Mucosa of descending colon (tissue), 3 donors: Measurements from ENCODE around the gene NR3C1. TPM values are rescaled to one million over a fixed set of nuclear protein-coding genes. Genes with fewer than 3 reads are reported as not detected.

Experiments used
- ATAC-seq: fragments of 200-7000 bp; cut with Tn5 transposase; one replicate; pipeline ENCODE4 v1.9.1; 2020; ENCODE audit warnings: mild to moderate bottlenecking, moderate library complexity
- DNase-seq, 3 donors: peaks; one replicate each; pipeline ENCODE4 v3.0.0-alpha.2; 2020
- H3K36me3 ChIP-seq: fragments of 200-600 bp; one replicate; pipeline ENCODE4 v1.8.0; 2021; ENCODE audit warnings: low read depth, mild to moderate bottlenecking
- H3K4me1 ChIP-seq: fragments of 200-600 bp; one replicate; pipeline ENCODE4 v1.8.0; 2021; ENCODE audit warnings: low read depth, mild to moderate bottlenecking
- H3K4me3 ChIP-seq: fragments of 200-600 bp; one replicate; pipeline ENCODE4 v1.8.0; 2021; ENCODE audit warnings: mild to moderate bottlenecking
- H3K9me3 ChIP-seq: fragments of 200-600 bp; one replicate; pipeline ENCODE4 v1.8.0; 2021; ENCODE audit warnings: mild to moderate bottlenecking
- intact Hi-C, 2 donors: fragments of 100-400 bp; cut with DNase I in 1 of 2; cut with micrococcal nuclease in 1 of 2; formaldehyde crosslinking; loops; one replicate each; pipeline versions ENCODE4 v1.11.0 to v1.11.1; 2022; cut with DNase I, micrococcal nuclease
- total RNA-seq, 3 donors: library from RNA; stranded (reverse); fragmentation: NEBNext Ultra II Directional in 2 of 3; extraction: Animal tissue kit (Norgen Biotek cat#: 25700) in 2 of 3; gene quantifications; one replicate each; pipeline versions ENCODE4 v1.2.1 to v1.2.4, GENCODE V29; 2021 to 2023
- TF ChIP-seq, protein P1 (sequence below): fragments of 200-600 bp; IDR thresholded peaks from one replicate; pipeline ENCODE4 v1.8.0; 2022; ENCODE audit warnings: antibody characterized with exemption, mild to moderate bottlenecking
- donor health status: DM: no; HTN: no; CAD: no; lungs with moderate emphysema.
- donor health status: DM: no; HTN: no; CAD: no.
- donor health status: DM: no; HTN: yes; CAD: no.

Gene NR3C1
- total RNA-seq, 3 donors from 2014 or later: 25.6 to 59.0 (median 27.7) TPM

DNA sequence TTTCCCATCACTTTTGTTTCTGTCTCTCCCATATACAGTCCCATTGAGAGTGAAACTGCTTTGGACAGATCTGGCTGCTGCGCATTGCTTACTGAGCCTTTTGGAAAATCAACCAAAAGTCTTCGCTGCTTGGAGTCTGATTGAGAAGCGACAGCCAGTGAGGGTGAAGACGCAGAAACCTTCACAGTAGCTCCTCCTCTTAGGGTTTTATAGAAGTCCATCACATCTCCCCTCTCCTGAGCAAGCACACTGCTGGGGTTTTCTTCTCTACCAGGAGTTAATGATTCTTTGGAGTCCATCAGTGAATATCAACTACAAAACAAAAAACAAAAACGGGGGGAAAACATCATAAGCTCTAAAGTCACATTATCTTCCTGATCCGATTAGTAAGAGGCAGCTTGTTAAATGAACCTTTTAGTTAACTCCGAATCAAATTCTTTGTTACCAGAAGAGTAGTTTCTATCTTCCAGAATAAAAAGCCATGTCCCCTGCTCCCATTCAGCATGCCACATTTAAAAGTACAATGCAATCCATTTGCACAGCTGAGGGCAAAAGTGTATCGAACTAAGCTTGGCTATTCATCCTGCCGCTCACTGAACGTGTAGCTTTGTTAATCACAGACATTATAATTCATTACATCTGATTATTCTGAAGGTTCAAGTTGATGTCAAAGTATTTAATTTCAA lies 2.8 kb downstream of the NR3C1 start:
- Histone ChIP-seq H3K4me1 (peaks cover 14% of the 10 kb centered on the region), H3K4me3 (no peak overlapping the region), H3K36me3 (no peaks in the 10 kb centered on the region), H3K9me3 (no peaks in the 10 kb centered on the region)
- intact Hi-C loops: loop anchor here (10.0 kb wide), 2 partner anchors 424 to 476 kb away; no protein-coding TSS in a partner anchor
- DNase-seq (no peak), ATAC-seq (no peak)
- TF ChIP-seq, protein P1, sequence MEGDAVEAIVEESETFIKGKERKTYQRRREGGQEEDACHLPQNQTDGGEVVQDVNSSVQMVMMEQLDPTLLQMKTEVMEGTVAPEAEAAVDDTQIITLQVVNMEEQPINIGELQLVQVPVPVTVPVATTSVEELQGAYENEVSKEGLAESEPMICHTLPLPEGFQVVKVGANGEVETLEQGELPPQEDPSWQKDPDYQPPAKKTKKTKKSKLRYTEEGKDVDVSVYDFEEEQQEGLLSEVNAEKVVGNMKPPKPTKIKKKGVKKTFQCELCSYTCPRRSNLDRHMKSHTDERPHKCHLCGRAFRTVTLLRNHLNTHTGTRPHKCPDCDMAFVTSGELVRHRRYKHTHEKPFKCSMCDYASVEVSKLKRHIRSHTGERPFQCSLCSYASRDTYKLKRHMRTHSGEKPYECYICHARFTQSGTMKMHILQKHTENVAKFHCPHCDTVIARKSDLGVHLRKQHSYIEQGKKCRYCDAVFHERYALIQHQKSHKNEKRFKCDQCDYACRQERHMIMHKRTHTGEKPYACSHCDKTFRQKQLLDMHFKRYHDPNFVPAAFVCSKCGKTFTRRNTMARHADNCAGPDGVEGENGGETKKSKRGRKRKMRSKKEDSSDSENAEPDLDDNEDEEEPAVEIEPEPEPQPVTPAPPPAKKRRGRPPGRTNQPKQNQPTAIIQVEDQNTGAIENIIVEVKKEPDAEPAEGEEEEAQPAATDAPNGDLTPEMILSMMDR: no peak

DNA sequence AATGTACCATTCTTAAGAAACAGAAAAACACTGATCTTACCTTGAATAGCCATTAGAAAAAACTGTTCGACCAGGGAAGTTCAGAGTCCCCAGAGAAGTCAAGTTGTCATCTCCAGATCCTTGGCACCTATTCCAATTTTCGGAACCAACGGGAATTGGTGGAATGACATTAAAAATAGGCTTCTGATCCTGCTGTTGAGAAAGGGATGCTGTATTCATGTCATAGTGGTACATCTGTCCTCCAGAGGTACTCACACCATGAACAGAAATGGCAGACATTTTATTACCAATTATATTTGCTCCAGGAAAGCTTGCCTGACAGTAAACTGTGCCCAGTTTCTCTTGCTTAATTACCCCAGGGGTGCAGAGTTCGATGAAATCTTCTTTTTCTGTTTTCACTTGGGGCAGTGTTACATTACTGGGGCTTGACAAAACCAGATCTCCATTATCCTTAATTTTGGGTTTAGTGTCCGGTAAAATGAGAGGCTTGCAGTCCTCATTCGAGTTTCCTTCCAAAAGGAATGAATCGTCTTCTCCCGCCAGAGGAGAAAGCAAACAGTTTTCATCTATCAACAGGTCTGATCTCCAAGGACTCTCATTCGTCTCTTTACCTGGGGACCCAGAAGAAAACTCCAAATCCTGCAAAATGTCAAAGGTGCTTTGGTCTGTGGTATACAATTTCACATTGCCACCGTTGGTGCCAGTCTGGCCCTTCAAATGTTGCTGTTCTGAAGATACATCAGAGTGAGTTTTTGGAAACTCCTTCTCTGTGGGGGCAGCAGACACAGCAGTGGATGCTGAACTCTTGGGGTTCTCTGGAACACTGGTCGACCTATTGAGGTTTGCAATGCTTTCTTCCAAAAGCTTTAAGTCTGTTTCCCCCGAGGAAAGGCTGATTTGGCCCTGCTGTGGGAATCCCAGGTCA lies 3.6 kb downstream of the NR3C1 start:
- intact Hi-C loops: loop anchor here (10.0 kb wide), 2 partner anchors 425 to 475 kb away; no protein-coding TSS in a partner anchor
- TF ChIP-seq, protein P1: no peak

DNA sequence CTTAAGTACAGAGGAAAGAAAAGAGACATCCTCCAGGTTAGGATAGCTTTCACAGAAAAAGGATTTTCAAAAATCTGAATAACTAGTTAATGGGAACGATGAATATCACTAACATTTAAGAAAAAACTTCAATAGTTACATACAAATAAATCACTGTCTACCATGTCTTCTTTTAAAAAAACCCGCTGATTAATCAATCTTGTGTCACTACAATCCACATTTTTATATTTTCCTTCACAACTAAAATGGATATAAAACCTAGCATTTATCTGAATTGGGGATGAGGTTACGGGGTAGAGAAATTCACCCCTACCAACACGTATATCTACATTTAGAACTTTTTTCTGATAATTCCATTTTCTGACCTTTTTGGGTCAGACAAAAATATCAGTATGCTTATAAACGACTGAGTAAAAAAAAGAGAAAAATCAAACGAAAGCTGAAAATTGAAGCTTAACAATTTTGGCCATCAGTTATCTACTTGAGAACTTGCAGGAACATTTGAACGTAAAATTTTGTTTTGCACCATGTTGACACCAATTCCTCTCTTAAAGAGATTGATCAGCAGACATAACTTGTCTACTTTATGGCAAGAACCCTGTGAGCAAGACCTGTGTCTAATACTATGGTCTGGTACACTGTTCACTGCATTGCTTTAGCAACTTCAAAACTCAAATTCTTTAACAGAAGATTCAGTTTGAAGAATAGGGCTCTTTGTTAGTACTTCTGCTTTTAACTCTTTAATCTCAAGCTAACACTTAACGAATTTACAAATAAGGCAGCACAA lies 4.8 kb downstream of the NR3C1 start:
- DNase-seq (no peak), ATAC-seq (no peak)
- no peaks in the 10 kb centered on the region for H3K36me3 ChIP-seq
- peaks cover 15% of the 10 kb centered on the region for H3K4me1 ChIP-seq
- H3K4me3 ChIP-seq: no peak overlapping the region
- no peaks in the 10 kb centered on the region for H3K9me3 ChIP-seq
- intact Hi-C loops: no loop called here
- TF ChIP-seq, protein P1: no peak

More for the DNA sequence above, 3.6 kb downstream of the NR3C1 start:
- H3K4me1 ChIP-seq: peaks cover 15% of the 10 kb centered on the region
- DNase-seq: no peak
- no peaks in the 10 kb centered on the region for H3K9me3 ChIP-seq
- H3K36me3 ChIP-seq: no peaks in the 10 kb centered on the region
- H3K4me3 ChIP-seq: no peak overlapping the region
- no peak for ATAC-seq

DNA sequence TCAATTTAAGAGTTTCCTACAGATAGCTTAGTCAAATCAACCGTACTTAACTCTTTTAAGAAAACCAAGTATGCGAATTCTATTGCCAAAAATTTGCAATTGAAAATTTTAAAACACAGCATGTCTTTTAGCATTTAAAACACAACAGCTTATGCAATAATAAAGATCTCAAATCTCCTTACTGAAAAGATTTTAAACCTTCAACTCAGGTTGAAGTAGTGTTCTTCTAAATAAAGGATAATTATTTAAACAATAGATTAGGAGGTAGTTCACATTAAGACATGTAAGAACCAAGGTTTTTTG lies 5.5 kb downstream of the NR3C1 start:
- ATAC-seq (no peak), DNase-seq (no peak)
- intact Hi-C loops: no loop called here
- no peaks in the 10 kb centered on the region for H3K9me3 ChIP-seq
- no peaks in the 10 kb centered on the region for H3K36me3 ChIP-seq
- H3K4me3 ChIP-seq: no peak overlapping the region
- H3K4me1 ChIP-seq: peaks cover 15% of the 10 kb centered on the region
- TF ChIP-seq, protein P1: no peak

DNA sequence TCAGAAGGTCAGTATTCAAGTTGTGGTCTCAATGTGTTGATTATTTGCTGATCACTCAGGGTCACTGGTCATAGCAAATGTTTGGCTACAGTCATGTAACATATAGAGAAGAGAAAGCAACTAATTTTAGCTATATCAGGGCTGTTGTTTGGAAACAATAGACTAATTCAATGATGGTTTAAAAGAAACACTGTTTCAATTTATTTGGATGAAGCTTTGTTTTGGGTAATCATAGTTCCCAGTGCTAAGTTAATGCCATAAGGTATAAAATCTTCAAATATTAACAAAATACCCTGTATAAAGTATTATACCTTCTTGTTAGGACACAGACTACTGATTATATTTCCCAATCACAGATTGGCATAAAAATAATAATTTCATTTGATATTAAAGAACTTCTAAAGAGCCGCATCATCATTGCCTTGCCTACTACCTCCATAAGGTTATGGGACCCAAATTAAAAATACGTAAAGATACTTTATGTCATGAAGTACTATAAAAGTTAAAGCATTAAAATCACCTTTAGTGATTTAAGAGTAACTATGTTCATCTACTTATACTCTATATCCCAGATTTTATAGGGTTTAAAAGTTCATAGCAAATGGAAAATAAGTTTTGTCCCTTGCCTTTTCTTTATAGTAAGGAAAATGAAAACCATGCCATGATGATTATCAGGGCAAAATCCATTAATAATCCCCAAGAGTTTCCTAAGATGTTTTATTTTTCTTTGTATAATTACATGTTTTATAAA lies 6.0 kb downstream of the NR3C1 start:
- H3K4me1 ChIP-seq: peaks cover 15% of the 10 kb centered on the region
- no peak for ATAC-seq
- H3K9me3 ChIP-seq: no peaks in the 10 kb centered on the region
- no peak overlapping the region for H3K4me3 ChIP-seq
- TF ChIP-seq, protein P1: no peak
- DNase-seq: no peak
- intact Hi-C loops: no loop called here
- H3K36me3 ChIP-seq: no peaks in the 10 kb centered on the region
